Activated T-cell treated with anti-CD3 and anti-CD28 coated beads, Interleukin-2, amount 50 U/mL, for 72 hours (primary cell): ENCODE data around the gene DDO. TPM values are rescaled to one million over a fixed set of nuclear protein-coding genes. Genes with fewer than 3 reads are reported as not detected.

Experiments used
- ATAC-seq, 2 donors: fragments of 150-1000 bp; cut with Tn5 transposase; replicated peaks in 1 of 2; 2 replicates each; pipeline ENCODE4 v1.10.0; 2021; ENCODE audit warnings: moderate library complexity in 2 of 2, mild to moderate bottlenecking in 1 of 2
- DNase-seq, 2 donors: peaks; one replicate each; pipeline ENCODE4 v3.0.0; 2021 to 2022; ENCODE audit warnings: mixed read lengths in 1 of 2
- H3K27ac Mint-ChIP-seq: one replicate; pipeline ENCODE4 v1.8.0; 2022; ENCODE audit warnings: mild to moderate bottlenecking, moderate library complexity, mixed read lengths
- H3K27me3 Mint-ChIP-seq: one replicate; pipeline ENCODE4 v1.8.0; 2022; ENCODE audit warnings: low read depth, mixed read lengths
- H3K36me3 Mint-ChIP-seq, 2 donors: one replicate each; pipeline ENCODE4 v1.8.0; 2022; ENCODE audit warnings: mixed read lengths in 2 of 2, mild to moderate bottlenecking in 1 of 2; ENCODE audit not compliant: insufficient read depth in 2 of 2
- H3K4me1 Mint-ChIP-seq: one replicate; pipeline ENCODE4 v1.8.0; 2022; ENCODE audit warnings: low read depth, mixed read lengths
- H3K4me3 Mint-ChIP-seq, 2 donors: one replicate each; pipeline ENCODE4 v1.8.0; 2022; ENCODE audit warnings: mild to moderate bottlenecking in 2 of 2, mixed read lengths in 2 of 2, moderate library complexity in 2 of 2
- H3K9me3 Mint-ChIP-seq, 2 donors: one replicate each; pipeline ENCODE4 v1.8.0; 2022; ENCODE audit warnings: mixed read lengths in 2 of 2
- total RNA-seq, 2 donors: library from RNA; stranded (reverse); gene quantifications; one replicate each; pipeline ENCODE4 v1.2.3, GENCODE V29; 2022

Gene DDO
- total RNA-seq, 2 donors from 2014 or later: not detected

DNA sequence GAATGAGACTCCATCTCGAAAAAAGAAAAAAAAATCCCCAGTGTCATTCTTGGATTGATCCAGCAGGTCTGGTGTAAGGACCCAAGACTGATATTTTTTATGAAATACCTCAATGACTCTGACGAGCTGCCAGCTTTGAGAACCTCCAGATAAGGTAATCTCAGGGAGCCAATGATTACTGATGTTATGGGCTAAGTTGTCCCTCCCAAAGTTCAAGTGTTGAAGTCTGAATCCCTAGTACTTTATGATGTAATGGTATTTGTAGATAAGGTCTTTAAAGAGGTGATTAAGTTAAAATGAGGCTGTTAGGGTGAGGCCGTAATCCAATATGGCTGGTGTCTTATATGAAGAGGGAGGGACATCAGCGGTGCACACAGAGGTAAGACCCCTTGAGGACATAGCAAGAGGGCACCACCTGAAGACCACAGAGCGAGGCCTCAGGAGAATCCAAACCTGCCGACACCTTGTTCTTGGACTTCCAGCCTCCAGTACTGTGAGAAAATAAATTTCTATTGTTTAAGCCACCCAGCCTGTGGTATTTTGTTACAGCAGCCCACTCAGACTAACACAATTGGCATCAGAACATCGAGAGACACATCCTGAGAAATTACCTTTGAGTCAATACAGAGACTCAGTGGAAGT, 19.7 kb upstream of the DDO start:
- Mint-ChIP-seq H3K27ac (no peak overlapping the region), H3K9me3 (no peaks in the 10 kb centered on the region), H3K4me1 (no peaks in the 10 kb centered on the region), H3K4me3 (no peak overlapping the region), H3K36me3 (no peaks in the 10 kb centered on the region), H3K27me3 (no peaks in the 10 kb centered on the region)
- ATAC-seq (no peak), DNase-seq (no peak)

DNA sequence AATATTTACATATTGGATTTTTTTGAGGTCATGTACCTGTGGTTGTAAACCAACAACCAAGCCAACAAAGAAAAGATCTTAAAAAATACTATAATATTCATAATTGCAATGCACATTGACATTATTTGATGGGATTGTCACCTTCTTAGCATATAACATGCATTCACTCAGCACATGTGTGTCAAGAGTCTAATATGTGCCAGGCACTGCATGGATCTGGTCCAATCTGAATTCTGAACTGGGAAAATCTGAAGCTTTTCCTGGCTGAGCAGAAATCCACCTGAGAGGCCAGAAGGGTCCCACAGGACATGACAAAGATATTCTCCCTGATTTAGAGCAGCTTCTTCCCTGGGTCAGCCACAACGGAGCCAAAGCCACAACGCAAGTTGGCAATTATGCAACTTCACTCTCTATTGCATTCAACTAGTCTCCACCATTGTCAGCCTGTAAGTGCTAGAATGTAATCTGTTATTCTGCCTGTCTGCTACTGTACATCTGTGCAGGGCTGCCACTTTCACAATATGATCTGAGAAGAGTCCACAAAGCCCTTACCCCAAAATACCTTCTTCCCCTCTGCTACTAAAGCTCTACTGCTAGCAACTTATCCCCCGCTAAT, 17.0 kb upstream of the DDO start:
- Mint-ChIP-seq H3K4me3 (no peak overlapping the region), H3K9me3 (no peaks in the 10 kb centered on the region), H3K27me3 (no peaks in the 10 kb centered on the region), H3K27ac (no peak overlapping the region), H3K36me3 (no peaks in the 10 kb centered on the region), H3K4me1 (no peaks in the 10 kb centered on the region)
- DNase-seq: no peak
- no peak for ATAC-seq

DNA sequence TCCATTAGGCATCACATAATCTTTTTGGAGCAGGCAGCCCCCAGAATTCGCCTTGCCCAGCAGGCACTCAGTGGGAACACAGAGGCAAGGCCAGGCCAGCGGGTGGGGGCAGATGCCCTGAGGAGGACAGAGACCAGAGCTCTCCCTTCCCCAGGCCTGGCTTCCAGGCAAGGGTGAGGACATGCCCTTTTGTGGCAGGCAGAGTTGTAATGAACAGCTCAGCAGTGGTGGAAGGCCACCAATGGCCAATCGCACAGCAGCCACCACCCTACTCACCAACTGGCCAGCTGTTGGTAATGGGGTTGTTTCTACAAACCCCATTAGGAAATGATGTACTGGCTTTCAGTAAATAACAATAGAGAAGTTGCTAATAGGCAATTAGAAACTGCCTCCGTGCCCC, 15.4 kb upstream of the DDO start:
- Mint-ChIP-seq H3K4me1 (no peaks in the 10 kb centered on the region), H3K9me3 (no peaks in the 10 kb centered on the region), H3K4me3 (no peak overlapping the region), H3K27ac (no peak overlapping the region), H3K27me3 (peaks cover 8% of the 10 kb centered on the region), H3K36me3 (no peaks in the 10 kb centered on the region)
- no peak for ATAC-seq
- no peak for DNase-seq

DNA sequence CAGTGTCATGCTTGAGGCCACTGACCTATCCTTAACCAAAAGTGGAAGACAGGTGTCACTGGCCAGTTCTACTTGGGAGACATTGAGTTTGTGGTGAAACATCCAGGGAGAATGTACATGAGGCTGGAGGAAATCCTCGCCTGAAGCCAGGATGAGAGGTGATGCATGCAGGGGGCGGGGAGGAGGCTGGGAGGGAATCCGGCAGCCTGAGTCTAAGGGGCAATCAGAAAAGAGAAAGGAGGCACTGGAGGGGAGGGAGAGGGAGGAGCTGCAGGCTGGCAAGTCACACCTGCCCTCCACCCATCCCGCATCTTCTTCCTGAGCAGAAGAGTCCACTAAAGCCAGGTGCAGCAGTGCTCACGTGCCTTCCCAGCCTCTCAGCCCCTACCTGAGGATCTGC, 14.9 kb upstream of the DDO start:
- ATAC-seq (no peak), DNase-seq (no peak)
- Mint-ChIP-seq H3K4me1 (no peaks in the 10 kb centered on the region), H3K36me3 (no peaks in the 10 kb centered on the region), H3K27me3 (peaks cover 13% of the 10 kb centered on the region), H3K4me3 (no peak overlapping the region), H3K9me3 (no peaks in the 10 kb centered on the region), H3K27ac (no peak overlapping the region)

DNA sequence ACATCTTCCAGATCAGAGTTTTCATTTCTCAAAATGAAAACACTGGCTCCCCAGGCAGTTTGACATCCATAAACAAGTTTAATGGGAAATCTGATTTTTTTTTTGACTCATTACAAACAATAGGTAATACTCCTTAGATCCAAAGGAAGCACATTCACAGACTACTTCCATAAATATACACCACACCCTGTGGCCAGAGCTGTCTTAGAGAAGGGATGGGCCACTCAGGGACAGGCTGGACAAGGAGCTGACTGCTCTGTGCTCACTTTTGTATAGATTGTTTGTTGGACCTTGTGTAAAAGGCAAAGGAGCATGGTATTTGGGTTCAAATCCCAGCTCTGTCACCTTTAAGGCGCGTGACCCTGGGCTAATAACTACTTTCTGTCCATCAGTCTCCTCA, 12.8 kb upstream of the DDO start:
- H3K36me3 Mint-ChIP-seq: no peaks in the 10 kb centered on the region
- H3K9me3 Mint-ChIP-seq: no peaks in the 10 kb centered on the region
- no peak for ATAC-seq
- no peak for DNase-seq
- H3K4me1 Mint-ChIP-seq: no peaks in the 10 kb centered on the region
- no peak overlapping the region for H3K4me3 Mint-ChIP-seq
- peaks cover 25% of the 10 kb centered on the region for H3K27me3 Mint-ChIP-seq
- no peak overlapping the region for H3K27ac Mint-ChIP-seq

DNA sequence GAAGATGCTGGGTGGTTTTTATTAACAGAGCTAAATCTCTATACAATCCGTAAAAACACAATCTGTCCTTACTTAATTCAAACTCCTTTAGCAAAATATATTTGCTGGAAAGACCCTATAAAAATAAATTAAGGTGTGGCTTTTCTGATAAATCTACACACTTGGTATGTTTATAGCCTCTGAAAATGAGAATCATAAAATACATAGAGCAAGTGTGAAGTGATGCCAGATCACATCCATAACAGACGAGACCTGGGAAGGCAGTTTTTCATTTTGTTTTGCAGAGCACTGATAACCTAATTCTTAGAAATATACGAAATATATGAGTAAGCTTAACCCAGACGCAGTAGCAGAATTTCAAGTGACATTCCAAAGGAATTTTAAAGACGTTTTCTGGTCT, 10.4 kb upstream of the DDO start:
- Mint-ChIP-seq H3K4me1 (no peaks in the 10 kb centered on the region), H3K27ac (no peak overlapping the region), H3K27me3 (peaks cover 39% of the 10 kb centered on the region), H3K36me3 (peaks cover 0 to 3% of the 10 kb centered on the region in 2 donors), H3K9me3 (peaks cover 3 to 6% of the 10 kb centered on the region in 2 donors), H3K4me3 (no peak overlapping the region)
- DNase-seq: no peak
- ATAC-seq: no peak

DNA sequence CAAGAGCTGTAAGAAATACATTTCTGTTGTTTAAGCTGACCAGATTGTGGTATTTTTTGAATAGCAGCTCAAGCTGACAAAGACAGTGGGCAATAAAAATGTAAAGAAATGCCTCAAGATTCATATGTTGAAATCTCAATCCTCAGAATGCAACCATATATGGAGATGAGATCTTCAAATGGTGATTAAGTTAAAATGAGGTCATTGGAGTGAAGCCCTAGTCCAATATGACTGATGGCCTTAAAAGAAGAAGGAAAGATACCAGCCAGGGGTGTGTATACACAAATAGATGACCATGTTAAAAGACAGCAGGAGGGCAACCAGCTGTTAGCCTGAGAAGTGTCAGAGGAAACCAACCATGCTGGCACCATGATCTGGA, 7.1 kb upstream of the DDO start:
- Mint-ChIP-seq H3K36me3 (peaks cover 0 to 3% of the 10 kb centered on the region in 2 donors), H3K4me3 (no peak overlapping the region), H3K9me3 (peaks cover 3 to 6% of the 10 kb centered on the region in 2 donors), H3K4me1 (no peaks in the 10 kb centered on the region), H3K27me3 (peaks cover 58% of the 10 kb centered on the region), H3K27ac (no peak overlapping the region)
- DNase-seq: no peak
- ATAC-seq: no peak

DNA sequence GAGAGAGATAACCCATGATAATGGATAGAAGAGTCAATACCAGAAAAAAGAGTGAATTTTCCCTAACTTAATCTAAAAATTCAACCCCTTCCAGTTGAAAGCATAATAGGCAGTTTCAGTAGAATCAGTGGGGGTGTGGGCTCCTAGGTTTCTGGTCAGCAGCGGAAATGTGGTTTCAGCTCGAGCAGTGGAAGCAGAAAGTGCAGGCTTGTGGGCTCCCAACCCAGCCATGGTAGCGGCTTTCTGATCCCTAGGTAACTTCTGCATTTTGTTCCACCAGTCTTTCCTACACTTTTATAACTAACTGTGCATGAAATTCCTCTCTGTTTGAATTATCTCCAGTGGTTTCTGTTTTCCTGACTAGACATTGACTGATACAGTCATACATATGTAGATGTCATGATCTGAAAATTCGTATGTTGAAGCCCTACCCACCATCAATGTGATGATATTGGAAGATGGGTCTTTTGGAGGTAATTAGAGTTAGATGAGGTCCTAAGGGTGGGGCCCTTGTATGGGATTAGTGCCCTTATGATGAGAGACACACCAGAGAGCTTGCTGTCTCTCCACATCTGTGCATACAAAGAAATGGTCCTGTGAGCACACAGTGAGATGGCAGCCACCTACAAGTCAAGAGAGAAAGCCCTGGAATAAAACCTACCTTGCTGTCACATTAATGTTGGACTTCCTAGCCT, 6.5 kb upstream of the DDO start:
- DNase-seq: no peak
- H3K4me3 Mint-ChIP-seq: no peak overlapping the region
- peaks cover 0 to 3% of the 10 kb centered on the region in 2 donors for H3K36me3 Mint-ChIP-seq
- H3K27me3 Mint-ChIP-seq: peaks cover 58% of the 10 kb centered on the region
- no peaks in the 10 kb centered on the region for H3K4me1 Mint-ChIP-seq
- H3K9me3 Mint-ChIP-seq: peaks cover 3 to 6% of the 10 kb centered on the region in 2 donors
- no peak for ATAC-seq
- no peak overlapping the region for H3K27ac Mint-ChIP-seq

DNA sequence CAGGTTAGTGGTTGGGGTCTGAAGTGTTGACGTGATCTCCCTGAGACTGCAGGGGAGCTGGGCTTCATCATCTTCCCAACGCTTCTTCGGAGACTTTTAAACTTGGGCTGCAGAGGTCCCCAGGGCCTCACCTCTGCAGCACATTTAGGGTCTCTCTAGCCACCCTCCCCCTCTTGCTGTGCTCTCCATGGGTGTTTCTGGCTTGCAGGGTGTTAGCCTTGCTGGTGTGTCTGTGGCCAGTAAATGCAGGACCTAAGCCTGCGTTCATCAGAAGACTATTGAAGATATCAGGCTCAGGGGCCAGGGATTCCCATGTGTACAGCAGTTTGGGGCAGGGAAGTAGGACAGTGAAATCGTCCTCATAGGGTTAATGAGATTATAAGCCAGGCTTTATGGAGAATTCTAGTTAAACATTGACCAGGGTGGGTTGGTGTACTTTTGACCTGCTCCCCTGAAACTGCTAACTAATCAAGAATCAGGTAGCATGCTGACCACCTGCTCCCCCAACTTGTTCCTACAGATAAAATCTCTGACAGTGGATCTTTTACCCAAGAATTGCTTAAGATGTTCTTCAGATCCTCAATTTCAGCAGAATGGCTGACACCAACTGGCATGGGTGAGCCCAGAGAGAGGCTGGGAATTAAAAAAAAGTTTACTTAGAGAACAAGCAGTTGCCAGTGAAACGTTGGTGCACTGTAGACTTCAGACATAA, 3.8 kb upstream of the DDO start:
- no peak for DNase-seq
- Mint-ChIP-seq H3K27ac (no peak overlapping the region), H3K27me3 (peaks cover 38% of the 10 kb centered on the region), H3K36me3 (peaks cover 0 to 3% of the 10 kb centered on the region in 2 donors), H3K4me3 (no peak overlapping the region), H3K9me3 (peaks cover 3 to 6% of the 10 kb centered on the region in 2 donors), H3K4me1 (no peaks in the 10 kb centered on the region)
- no peak for ATAC-seq

DNA sequence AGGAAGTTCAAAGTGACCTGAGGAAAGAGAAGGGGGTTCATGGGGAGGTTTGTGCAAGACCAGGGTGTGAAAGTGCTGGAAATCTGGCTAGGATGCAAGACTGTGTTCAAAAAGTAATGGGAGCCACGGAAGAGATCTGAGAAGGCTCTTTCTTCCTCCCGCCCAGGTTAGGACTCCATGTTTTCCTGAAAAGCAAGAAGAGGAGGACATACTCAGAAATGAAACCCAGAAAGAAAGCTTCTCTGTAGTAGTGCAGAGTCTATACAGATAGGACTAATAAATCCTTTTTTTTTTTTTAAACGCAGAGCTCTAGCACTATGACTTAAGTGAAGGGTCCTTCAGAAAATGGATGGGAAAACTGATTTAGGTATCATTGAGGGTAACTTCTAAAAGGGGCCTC, 3.2 kb upstream of the DDO start:
- H3K9me3 Mint-ChIP-seq: peaks cover 3 to 6% of the 10 kb centered on the region in 2 donors
- no peaks in the 10 kb centered on the region for H3K4me1 Mint-ChIP-seq
- DNase-seq: no peak
- H3K27ac Mint-ChIP-seq: no peak overlapping the region
- H3K27me3 Mint-ChIP-seq: peaks cover 33% of the 10 kb centered on the region
- ATAC-seq: no peak
- peaks cover 0 to 3% of the 10 kb centered on the region in 2 donors for H3K36me3 Mint-ChIP-seq
- no peak overlapping the region for H3K4me3 Mint-ChIP-seq

DNA sequence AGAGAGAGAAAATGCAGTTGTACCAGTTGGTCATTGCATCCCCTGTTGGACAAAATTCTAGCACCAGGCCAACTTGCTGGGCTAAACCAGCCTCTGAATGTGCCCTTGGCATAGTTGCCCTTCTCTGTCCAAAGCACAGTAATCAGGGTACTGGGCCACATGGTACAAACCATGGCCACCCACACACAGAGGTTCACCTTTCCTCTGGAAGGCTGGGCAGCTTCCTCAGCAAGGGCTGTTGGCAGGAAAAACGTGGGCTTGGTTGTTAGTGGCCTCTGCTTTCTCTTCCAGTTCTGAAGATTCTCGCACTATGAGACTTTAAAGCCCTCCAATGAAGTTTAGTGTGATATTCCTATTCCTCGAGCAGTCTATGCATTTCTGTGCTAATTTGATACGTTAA, 706 bp downstream of the DDO start:
- Mint-ChIP-seq H3K4me1 (no peaks in the 10 kb centered on the region), H3K4me3 (no peak overlapping the region), H3K9me3 (peaks cover 0 to 2% of the 10 kb centered on the region in 2 donors), H3K27ac (no peak overlapping the region), H3K36me3 (no peaks in the 10 kb centered on the region), H3K27me3 (peaks cover 13% of the 10 kb centered on the region)
- no peak for ATAC-seq
- no peak for DNase-seq

DNA sequence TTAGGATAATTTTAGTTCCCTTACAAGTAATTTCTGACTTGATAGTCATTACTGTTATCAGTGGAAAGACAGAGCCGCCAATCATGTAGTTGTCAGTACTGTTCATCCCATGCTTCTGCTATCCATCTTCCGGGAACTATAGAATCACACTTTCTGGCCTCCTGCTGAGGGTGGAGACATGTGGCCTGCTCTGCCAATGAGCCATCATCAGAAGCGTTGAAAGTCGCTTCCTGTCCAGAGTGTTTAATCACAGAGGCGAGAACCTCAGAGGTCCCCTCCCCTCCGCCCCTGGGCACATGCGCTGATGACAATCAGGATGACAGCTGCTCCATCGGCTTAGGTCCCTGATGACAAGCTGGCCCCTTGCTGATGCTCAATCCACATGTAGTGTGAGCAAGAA, 3.0 kb downstream of the DDO start:
- H3K4me1 Mint-ChIP-seq: no peaks in the 10 kb centered on the region

DNA sequence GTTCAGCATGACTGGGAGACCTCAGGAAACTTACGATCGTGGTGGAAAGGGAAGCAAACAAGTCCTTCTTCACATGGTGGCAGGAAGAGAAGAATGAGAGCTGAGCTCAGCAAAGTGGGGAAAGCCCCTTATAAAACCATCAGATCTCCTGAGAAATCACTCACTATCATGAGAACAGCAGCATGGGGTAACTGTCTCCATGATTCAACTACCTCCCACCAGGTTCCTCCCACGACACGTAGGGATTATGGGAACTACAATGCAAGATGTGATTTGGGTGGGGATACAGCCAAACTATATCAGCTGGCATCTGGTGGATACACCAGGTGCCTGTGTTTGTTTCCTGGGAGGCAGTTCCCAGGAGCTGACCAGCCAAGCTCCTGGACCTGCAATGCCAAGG, 4.9 kb downstream of the DDO start:
- Mint-ChIP-seq H3K27me3 (peaks cover 5% of the 10 kb centered on the region), H3K36me3 (no peaks in the 10 kb centered on the region), H3K4me1 (no peaks in the 10 kb centered on the region), H3K27ac (no peak overlapping the region), H3K9me3 (peaks cover 0 to 2% of the 10 kb centered on the region in 2 donors), H3K4me3 (no peak overlapping the region)
- ATAC-seq: no peak
- no peak for DNase-seq

More for the DNA sequence above, 3.0 kb downstream of the DDO start:
- ATAC-seq (no peak), DNase-seq (no peak)
- no peak overlapping the region for H3K27ac Mint-ChIP-seq
- peaks cover 0 to 2% of the 10 kb centered on the region in 2 donors for H3K9me3 Mint-ChIP-seq
- peaks cover 5% of the 10 kb centered on the region for H3K27me3 Mint-ChIP-seq
- no peak overlapping the region for H3K4me3 Mint-ChIP-seq
- no peaks in the 10 kb centered on the region for H3K36me3 Mint-ChIP-seq
